HG03175 (cell line): ENCODE measurements around the gene RCBTB1.

Source experiments
- ATAC-seq: cut with Tn5 transposase; IDR thresholded peaks from one replicate; pipeline ENCODE4 v1.9.1; 2021; ENCODE audit warnings: mild to moderate bottlenecking, moderate library complexity; ENCODE audit not compliant: unreplicated experiment

RCBTB1 gene

DNA sequence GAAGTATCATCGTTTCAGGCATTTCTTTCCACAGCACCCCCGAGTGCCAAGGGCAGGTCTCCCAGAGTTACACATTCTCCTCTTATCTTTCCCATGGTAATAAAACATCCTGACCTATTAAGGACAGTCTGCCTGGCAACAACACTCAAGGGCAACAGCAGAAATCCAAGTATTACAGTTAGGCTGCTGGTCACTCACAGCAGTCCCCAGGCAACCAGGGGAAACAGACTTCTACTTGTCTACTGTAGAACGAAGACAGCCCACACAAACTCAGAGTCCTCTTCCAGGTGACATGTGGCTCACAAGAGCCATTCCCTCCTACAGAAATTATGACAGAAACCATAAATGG lies 24.3 kb downstream of the RCBTB1 start:
- ATAC-seq: no peak

GRCh38 chr13:49560270-49561061 lies 24.9 kb downstream of the RCBTB1 start:
- no peak for ATAC-seq

GRCh38 chr13:49559006-49559405 lies 26.4 kb downstream of the RCBTB1 start:
- no peak for ATAC-seq

- ATAC-seq: no peak
Measured at GRCh38 chr13:49554387-49554786, 31.0 kb downstream of the RCBTB1 start.

DNA sequence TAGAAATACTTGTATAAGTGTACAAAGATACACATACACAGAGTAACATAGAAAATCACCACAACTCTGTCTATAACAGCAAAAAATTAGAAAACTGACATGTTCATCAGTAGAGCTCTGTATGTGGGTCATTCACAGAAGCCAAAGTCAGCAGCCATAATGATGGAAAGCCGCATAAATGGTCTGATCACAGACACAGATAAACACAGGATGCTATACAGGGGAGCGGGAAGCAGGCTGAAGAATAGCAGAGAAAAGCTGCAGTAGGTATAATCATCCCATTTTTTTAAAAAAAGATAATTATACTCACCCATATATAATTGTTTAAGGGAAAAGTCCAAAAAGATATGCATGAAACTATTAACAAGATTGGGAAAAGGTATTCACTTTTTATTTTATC lies 31.5 kb downstream of the RCBTB1 start:
- ATAC-seq: no peak

GRCh38 chr13:49550942-49551644 lies 34.3 kb downstream of the RCBTB1 start:
- no peak for ATAC-seq

GRCh38 chr13:49549289-49549688 lies 36.1 kb downstream of the RCBTB1 start:
- no peak for ATAC-seq

DNA sequence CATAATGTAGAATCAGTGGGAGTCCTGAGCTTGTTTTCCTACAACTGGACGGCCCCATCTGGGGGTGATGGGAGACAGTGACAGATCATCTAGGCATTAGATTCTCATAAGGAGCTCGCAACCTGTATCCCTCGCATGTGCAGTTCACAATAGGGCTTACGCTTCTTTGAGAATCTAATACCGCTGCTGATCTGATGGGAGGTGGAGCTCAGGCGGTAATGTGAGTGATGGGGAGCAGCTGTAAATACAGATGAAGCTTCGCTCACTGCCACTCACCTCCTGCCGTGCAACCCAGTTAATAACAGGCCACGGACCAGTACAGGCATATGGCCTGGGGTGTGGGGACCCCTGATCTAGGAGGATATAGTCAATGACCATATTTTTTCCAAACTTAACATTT lies 38.8 kb downstream of the RCBTB1 start:
- ATAC-seq: no peak

GRCh38 chr13:49545661-49546060 lies 39.7 kb downstream of the RCBTB1 start:
- ATAC-seq: no peak

- ATAC-seq: no peak
Measured at GRCh38 chr13:49543656-49544055, 41.7 kb downstream of the RCBTB1 start.

GRCh38 chr13:49540552-49540951 lies 44.8 kb downstream of the RCBTB1 start:
- ATAC-seq: no peak

GRCh38 chr13:49539746-49540145 lies 45.6 kb downstream of the RCBTB1 start:
- no peak for ATAC-seq

DNA sequence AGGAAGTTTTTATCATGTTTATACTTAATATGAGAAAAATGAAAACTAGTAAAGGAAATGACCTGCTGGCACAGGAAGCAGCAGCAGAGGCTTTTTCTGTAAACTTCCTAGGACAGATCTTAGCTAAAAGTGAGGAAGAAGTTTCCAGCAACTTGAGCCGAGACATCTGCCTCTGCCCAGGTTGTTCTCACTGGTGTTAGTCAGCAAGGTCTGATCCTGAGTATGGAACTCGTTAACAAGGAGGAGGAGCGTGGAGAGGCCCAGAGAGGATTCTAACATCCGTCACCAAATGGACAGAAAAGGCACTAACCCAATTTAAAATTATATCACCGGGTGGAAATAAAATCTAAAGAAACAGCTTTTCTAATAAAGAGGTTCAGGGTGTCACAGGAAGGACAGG lies 46.0 kb downstream of the RCBTB1 start:
- no peak for ATAC-seq

DNA sequence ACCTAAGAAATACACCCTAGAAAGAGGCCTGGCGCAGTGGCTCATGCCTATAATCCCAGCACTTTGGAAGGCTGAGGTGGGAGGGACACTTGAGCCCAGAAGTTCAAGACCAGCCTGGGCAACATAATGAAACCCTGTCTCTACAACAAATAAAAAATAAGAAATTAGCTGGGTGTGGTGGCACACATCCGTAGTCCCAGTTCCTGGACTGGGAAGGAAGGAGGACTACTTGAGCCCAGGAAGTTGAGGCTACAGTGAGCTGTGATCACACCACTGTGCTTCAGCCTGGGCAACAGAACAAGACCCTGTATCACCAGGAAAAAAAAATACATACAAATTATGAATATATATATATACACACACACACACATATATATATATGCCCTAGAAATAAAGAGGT lies 47.0 kb downstream of the RCBTB1 start:
- ATAC-seq: no peak

DNA sequence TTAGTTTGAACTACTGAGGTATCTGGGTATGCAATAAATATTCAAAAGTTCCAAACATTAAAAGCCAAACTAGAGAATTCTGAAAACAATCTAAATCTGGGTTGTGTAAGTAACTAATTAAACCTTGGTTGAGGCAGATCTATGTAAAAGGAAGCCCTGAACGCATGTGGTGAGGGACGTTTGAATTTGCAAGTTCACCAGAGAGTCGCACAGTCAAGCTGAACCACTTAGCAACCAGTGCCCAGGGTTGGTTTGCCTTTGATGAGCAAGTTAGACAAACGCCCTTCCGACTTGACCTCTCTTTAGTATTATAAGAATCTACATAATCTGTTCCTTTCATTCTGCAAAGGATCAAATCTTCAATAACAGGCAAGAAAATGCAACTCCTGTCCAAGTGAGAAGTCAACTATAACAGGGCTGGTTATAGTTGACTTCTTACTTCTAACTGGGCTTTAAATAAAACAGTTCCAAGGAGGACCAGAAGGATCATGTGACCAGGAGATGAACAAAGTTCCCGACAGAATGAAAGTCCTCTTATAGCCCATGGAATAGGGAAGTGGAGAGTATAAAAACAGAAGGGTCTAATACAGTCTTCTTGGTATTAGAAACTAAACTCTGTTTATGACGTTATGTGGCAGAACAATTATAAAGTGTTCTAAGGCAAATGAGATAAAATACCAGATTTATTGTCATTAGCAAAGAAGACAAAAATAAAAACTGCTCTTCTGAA lies 49.0 kb downstream of the RCBTB1 start:
- ATAC-seq: no peak

- ATAC-seq: no peak
Measured at GRCh38 chr13:49533591-49534269, 51.6 kb downstream of the RCBTB1 start.

GRCh38 chr13:49533011-49533410 lies 52.3 kb downstream of the RCBTB1 start:
- no peak for ATAC-seq

GRCh38 chr13:49532593-49532992 lies 52.8 kb downstream of the RCBTB1 start:
- no peak for ATAC-seq

GRCh38 chr13:49530457-49530856 lies 54.9 kb downstream of the RCBTB1 start:
- no peak for ATAC-seq

GRCh38 chr13:49528161-49528560 lies 57.2 kb downstream of the RCBTB1 start:
- ATAC-seq: no peak

- no peak for ATAC-seq
Measured at GRCh38 chr13:49527123-49527522, 58.2 kb downstream of the RCBTB1 start.
